Peyer's patch (tissue), 4 donors: ENCODE results near the gene RAB37. TPM values are rescaled to one million over a fixed set of nuclear protein-coding genes. Genes with fewer than 3 reads are reported as not detected.

Source experiments
- DNase-seq, 3 donors: peaks; one replicate each; pipeline ENCODE4 v3.0.0-alpha.2; 2017 to 2019
- H3K27ac ChIP-seq, 4 donors: fragments of 200-600 bp; sonication (generic); one replicate each; pipeline ENCODE4 v1.5.1; 2016 to 2019
- H3K27me3 ChIP-seq, 2 donors: fragments of 200-600 bp; sonication (generic); one replicate each; pipeline ENCODE4 v1.5.1; 2019
- H3K36me3 ChIP-seq, 3 donors: fragments of 200-600 bp; sonication (generic); one replicate each; pipeline ENCODE4 v1.5.1; 2016 to 2019
- H3K4me1 ChIP-seq, 4 donors: fragments of 200-600 bp; sonication (generic); one replicate each; pipeline ENCODE4 v1.5.1; 2016 to 2019
- H3K4me3 ChIP-seq, 4 donors: fragments of 200-600 bp; sonication (generic); 1 replicate in 3 of 4; 2 replicates in 1 of 4; pipeline ENCODE4 v1.5.1; 2016 to 2019; ENCODE audit warnings: mild to moderate bottlenecking in 1 of 4
- H3K9me3 ChIP-seq, 4 donors: fragments of 200-600 bp; sonication (generic); one replicate each; pipeline ENCODE4 v1.5.1; 2016 to 2019; ENCODE audit warnings: mild to moderate bottlenecking in 1 of 4
- CTCF ChIP-seq, 6 experiments: fragments of 450-650 bp in 4 of 6; fragments of 200-600 bp in 2 of 6; sonication (generic) in 1 of 6; IDR thresholded peaks; one replicate each; pipeline ENCODE4 v1.5.1; 2017 to 2019; ENCODE audit warnings: antibody characterized with exemption in 6 of 6, mild to moderate bottlenecking in 3 of 6, moderate library complexity in 1 of 6
- POLR2A ChIP-seq, 2 donors: fragments of 450-650 bp; IDR thresholded peaks; one replicate each; pipeline ENCODE4 v1.5.1; 2017; ENCODE audit warnings: antibody characterized with exemption in 2 of 2, mild to moderate bottlenecking in 2 of 2, moderate library complexity in 2 of 2
- total RNA-seq, 4 donors: library from RNA; depleted of rRNA; stranded (reverse); fragments of >200 nt; gene quantifications; one replicate each; pipeline ENCODE4 v1.1.0, GENCODE V29; 2016

The RAB37 gene
- total RNA-seq, 4 donors from 2014 or later, result 1.1 to 35.5 (median 4.4) TPM

GRCh38 chr17:74732042-74732867 lies 4.8 kb upstream of the RAB37 start:
- H3K36me3 ChIP-seq, result no peaks in the 10 kb centered on the region
- H3K9me3 ChIP-seq, result no peaks in the 10 kb centered on the region
- H3K4me1 ChIP-seq, result peaks cover 3 to 8% (median 7%) of the 10 kb centered on the region in 4 donors
- no peak overlapping the region for H3K27ac ChIP-seq
- DNase-seq, result no peak
- H3K4me3 ChIP-seq, result no peak overlapping the region
- no peaks in the 10 kb centered on the region for H3K27me3 ChIP-seq
- no peak for TF ChIP-seq POLR2A (IDR thresholded peaks at IDR 0.05)
- TF ChIP-seq CTCF (IDR thresholded peaks at IDR 0.05), result no peak

- TF ChIP-seq CTCF (IDR thresholded peaks at IDR 0.05) (no peak), POLR2A (IDR thresholded peaks at IDR 0.05) (no peak)
- Histone ChIP-seq H3K27me3 (peaks cover 0 to 6% of the 10 kb centered on the region in 2 donors), H3K4me1 (peaks cover 3 to 20% (median 12%) of the 10 kb centered on the region in 4 donors), H3K9me3 (no peaks in the 10 kb centered on the region), H3K36me3 (no peaks in the 10 kb centered on the region), H3K27ac (no peak overlapping the region), H3K4me3 (no peak overlapping the region)
- no peak for DNase-seq
Observed at GRCh38 chr17:74733365-74734122, 3.5 kb upstream of the RAB37 start.

GRCh38 chr17:74734256-74734655 lies 2.8 kb upstream of the RAB37 start:
- no peak for TF ChIP-seq POLR2A (IDR thresholded peaks at IDR 0.05)
- no peak for TF ChIP-seq CTCF (IDR thresholded peaks at IDR 0.05)
- Histone ChIP-seq H3K27me3 (peaks cover 0 to 6% of the 10 kb centered on the region in 2 donors), H3K27ac (no peak overlapping the region), H3K4me3 (no peak overlapping the region), H3K9me3 (no peaks in the 10 kb centered on the region), H3K36me3 (no peaks in the 10 kb centered on the region), H3K4me1 (peaks cover 3 to 27% (median 18%) of the 10 kb centered on the region in 4 donors)
- no peak for DNase-seq

GRCh38 chr17:74737299-74738050 lies 419 bp downstream of the RAB37 start:
- Histone ChIP-seq H3K4me3 (peak overlapping the region; percentile 47 to 60 (median 50)), H3K27ac (peak overlapping the region; percentile 39 to 82 (median 76)), H3K36me3 (no peaks in the 10 kb centered on the region), H3K9me3 (no peaks in the 10 kb centered on the region), H3K27me3 (peaks cover 0 to 6% of the 10 kb centered on the region in 2 donors), H3K4me1 (peaks cover 3 to 38% (median 25%) of the 10 kb centered on the region in 4 donors)
- peak in 5 of 6 experiments; percentile 27 to 41 (median 37) for TF ChIP-seq CTCF (IDR thresholded peaks at IDR 0.05)
- TF ChIP-seq POLR2A (IDR thresholded peaks at IDR 0.05), result no peak
- peak; percentile 58 to 75 (median 59) for DNase-seq
